ENCODE measurements around the gene FIG4. TPM values are rescaled to one million over a fixed set of nuclear protein-coding genes. Genes with fewer than 3 reads are reported as not detected.

FIG4 gene
- total RNA-seq, 1 experiment from 2014 or later = 15.7 TPM

GRCh38 chr6:109799129-109799528 is 108.0 kb downstream of the FIG4 start:
- intact Hi-C loops (cut with micrococcal nuclease) = no loop called here
- ChIA-PET POLR2A (no interaction called here), CTCF (no interaction called here), RAD21 (ENCODE audit: low non-redundant PET in 1 of 2, low total read pairs in 2 of 2, uncharacterized antibody in 2 of 2, unreplicated experiment in 2 of 2) (no interaction called here)
- no TSS peak for BruUV-seq (replicated peaks)
- peaks cover under 1 to 12% of the 10 kb centered on the region in 2 experiments; a peak in 3 of 4 replicates for H3K4me1 ChIP-seq (ENCODE audit: control insufficient read depth in 1 of 2, insufficient read depth in 2 of 2, low read length in 2 of 2)
- no peaks in the 10 kb centered on the region for H3K9me3 ChIP-seq (ENCODE audit: control insufficient read depth in 1 of 2, insufficient read depth in 1 of 2, low read depth in 1 of 2, low read length in 2 of 2)
- H3K9ac ChIP-seq (ENCODE audit: low read length) = no peak overlapping the region
- no peaks in the 10 kb centered on the region for H3K27me3 ChIP-seq (ENCODE audit: insufficient read depth, low read length)
- H3K79me2 ChIP-seq (ENCODE audit: insufficient read depth, low read length) = no peaks in the 10 kb centered on the region
- H3K36me3 ChIP-seq (ENCODE audit: control insufficient read depth in 1 of 2, insufficient read depth in 2 of 2, low read length in 2 of 2) = no peaks in the 10 kb centered on the region
- no peak overlapping the region for H3K4me2 ChIP-seq (ENCODE audit: low read length)
- ATAC-seq (no peak), DNase-seq (ENCODE audit: low read depth, low spot score) (no peak)
- H3K4me3 ChIP-seq (replicated peaks in 1 of 2; ENCODE audit: low read depth in 1 of 2, low read length in 2 of 2) = no peak overlapping the region
- no peaks in the 10 kb centered on the region for H3K9me2 ChIP-seq (ENCODE audit: insufficient read depth)
- no peaks in the 10 kb centered on the region for H4K20me1 ChIP-seq (ENCODE audit: insufficient read depth)
- H2AFZ ChIP-seq (ENCODE audit: low read depth, low read length, poor library complexity, severe bottlenecking) = no peak overlapping the region
- TF ChIP-seq ZFX (IDR thresholded peaks at IDR 0.05) (no peak), REST (IDR thresholded peaks at IDR 0.05; ENCODE audit: low read depth) (no peak), CBX3 (IDR thresholded peaks at IDR 0.05; ENCODE audit: low read depth) (no peak), SP1 (IDR thresholded peaks at IDR 0.05; ENCODE audit: low read depth) (no peak), CEBPB (IDR thresholded peaks at IDR 0.05; ENCODE audit: low read depth) (no peak), YY1 (IDR thresholded peaks at IDR 0.05; ENCODE audit: extremely low read depth, insufficient replicate concordance, low read depth, low read length) (no peak), POLR2A (IDR thresholded peaks at IDR 0.05; ENCODE audit: borderline replicate concordance, extremely low read depth, insufficient read depth, insufficient read length) (no peak), FOSL1 (IDR thresholded peaks at IDR 0.05; ENCODE audit: low read depth) (no peak), POLR2AphosphoS5 (IDR thresholded peaks at IDR 0.05; ENCODE audit: low read depth, low read length) (no peak), EZH2phosphoT487 (IDR thresholded peaks at IDR 0.05; ENCODE audit: borderline replicate concordance) (no peak), ATF3 (IDR thresholded peaks at IDR 0.05) (no peak), SRF (IDR thresholded peaks at IDR 0.05; ENCODE audit: low read depth) (no peak), ZNF274 (IDR thresholded peaks at IDR 0.05; ENCODE audit: low read depth, low read length) (no peak), CTCF (IDR thresholded peaks at IDR 0.05 in 2 of 3, conservative IDR thresholded peaks at IDR 0.05 in 1 of 3; ENCODE audit: borderline replicate concordance in 1 of 3, insufficient read depth in 1 of 3, low read depth in 2 of 3, low read length in 2 of 3) (no peak), TCF7L2 (IDR thresholded peaks at IDR 0.05; ENCODE audit: borderline replicate concordance, extremely low read depth, insufficient read depth, insufficient read length) (no peak), SIN3A (IDR thresholded peaks at IDR 0.05; ENCODE audit: low read depth) (no peak), MAX (IDR thresholded peaks at IDR 0.05) (no peak), EGR1 (IDR thresholded peaks at IDR 0.05; ENCODE audit: low read depth) (no peak), JUND (IDR thresholded peaks at IDR 0.05) (no peak), ZBTB33 (IDR thresholded peaks at IDR 0.05; ENCODE audit: extremely low read depth, insufficient replicate concordance, low read length) (no peak)
- no peak overlapping the region for H3K27ac ChIP-seq (ENCODE audit: low read depth, low read length)

Data from HCT116 (cell line).